NCI-H82 (cell line): ENCODE results near the gene CGNL1.
A peak's percentile ranks its signal among the peaks of the same experiment; 100 is the strongest.

Experiments used
- DNase-seq: peaks from one replicate; lab custom pipeline; 2025; lab: John Stamatoyannopoulos, UW

CGNL1 gene

DNA sequence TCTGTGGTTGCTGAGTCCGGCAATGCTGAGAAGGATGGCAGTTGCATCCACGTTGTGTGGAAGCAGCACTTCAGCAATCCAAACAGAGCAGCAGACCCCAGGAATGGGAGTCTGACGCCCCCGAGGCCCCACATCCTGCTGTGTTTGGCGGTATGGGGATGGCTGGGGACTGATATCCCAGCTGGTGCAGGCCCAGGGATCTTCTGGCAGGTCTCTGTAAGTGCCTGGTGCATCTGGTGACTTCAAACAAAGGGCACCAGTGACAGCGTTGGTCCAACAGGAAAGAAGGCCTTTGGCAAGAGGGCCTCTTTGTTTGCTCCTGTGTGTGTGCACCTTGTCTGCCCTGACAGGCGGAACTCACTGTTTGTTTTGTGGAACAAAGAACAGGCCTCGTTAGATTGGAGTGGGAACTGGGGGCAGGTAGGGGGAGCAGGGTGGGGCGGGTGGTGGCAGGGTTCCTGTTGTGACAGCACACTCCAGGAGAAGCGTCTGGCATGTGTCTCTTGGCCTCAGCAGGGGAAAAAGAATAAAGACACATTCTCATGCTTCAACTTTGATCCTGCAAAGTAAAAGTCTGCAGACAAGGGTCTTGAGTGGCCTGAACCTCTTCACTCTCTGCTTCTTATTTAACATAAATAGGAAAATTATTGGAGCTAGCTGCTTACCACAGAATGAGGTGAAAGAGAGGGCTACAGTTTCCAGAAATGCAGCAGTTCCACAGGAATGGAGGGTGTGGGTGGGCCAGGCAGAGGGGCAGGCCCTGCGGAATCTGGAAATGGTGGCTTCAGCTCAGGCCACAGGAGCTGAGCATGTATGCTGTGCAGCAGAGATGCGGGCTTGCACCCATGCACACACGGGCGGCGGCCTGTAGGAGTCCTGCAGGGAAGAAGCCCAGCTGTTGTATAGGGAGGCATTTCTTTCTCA lies 120.9 kb downstream of the CGNL1 start:
- no peak for DNase-seq

DNA sequence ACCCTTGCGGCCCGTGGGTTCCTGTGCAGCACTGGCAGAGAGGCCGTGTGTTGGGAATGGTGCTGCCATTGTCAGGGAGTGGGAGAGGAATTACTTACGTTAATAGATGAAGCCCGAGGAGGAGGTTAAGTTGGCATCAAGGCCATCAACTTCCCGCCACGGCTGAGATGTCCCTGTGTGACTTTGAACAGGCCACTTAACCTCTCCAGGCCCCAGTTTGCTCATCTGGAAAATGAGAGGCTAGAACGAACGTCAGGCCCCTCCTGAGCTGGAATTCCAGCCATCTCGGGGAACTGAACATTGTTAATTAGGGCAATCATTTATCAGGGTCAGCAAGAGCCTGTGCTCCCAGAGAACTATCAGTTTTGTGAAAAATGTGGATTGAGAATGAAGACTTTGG lies 124.0 kb downstream of the CGNL1 start:
- no peak for DNase-seq

DNA sequence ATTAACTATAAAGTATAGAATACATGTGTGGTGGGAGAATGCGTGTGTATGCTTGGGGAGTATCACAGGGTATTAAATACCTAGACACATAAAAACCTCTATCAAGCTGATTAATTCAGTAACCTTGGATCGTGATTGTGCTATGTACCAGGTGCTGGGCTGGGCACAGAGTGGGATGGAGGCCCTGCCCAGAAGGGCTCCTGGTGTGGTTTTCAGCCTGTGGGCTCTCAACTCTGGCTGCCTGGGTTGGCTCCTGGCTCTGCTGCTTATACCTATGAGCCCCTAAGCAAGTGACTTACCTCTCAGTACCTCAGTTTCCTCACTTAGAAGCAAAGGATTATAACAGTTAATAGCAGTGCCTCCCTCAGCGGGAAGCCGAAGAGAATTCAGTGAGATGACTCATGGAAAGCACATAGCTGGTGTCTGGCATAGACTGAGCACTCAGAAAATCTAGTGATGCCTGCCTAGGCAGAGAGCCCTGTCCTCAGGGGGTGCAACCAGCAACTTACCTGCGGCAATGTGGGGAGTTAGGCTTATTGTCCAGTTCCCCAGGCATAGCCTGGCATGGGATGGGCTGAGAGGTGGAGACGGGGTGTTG lies 124.8 kb downstream of the CGNL1 start:
- DNase-seq, result no peak

DNA sequence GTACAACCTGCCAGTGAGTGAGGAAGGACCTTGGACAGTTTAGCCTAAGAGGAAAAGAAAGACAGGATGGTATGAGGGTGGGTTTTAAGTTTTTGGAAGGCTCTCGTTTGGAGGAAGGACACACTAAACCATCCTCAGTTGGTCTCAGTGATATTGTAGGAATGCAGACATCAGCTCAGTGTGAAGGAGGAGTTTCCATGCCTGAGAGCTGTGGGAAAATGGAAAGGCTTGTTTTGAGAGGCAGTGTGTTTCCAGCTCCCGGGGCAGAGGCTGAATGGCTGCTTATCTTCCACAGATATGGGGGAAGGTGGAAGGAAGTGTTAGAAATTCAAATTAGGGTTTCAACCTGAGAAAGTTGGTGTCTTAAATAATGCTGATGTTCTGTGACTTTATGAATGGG lies 125.8 kb downstream of the CGNL1 start:
- DNase-seq, result no peak

DNA sequence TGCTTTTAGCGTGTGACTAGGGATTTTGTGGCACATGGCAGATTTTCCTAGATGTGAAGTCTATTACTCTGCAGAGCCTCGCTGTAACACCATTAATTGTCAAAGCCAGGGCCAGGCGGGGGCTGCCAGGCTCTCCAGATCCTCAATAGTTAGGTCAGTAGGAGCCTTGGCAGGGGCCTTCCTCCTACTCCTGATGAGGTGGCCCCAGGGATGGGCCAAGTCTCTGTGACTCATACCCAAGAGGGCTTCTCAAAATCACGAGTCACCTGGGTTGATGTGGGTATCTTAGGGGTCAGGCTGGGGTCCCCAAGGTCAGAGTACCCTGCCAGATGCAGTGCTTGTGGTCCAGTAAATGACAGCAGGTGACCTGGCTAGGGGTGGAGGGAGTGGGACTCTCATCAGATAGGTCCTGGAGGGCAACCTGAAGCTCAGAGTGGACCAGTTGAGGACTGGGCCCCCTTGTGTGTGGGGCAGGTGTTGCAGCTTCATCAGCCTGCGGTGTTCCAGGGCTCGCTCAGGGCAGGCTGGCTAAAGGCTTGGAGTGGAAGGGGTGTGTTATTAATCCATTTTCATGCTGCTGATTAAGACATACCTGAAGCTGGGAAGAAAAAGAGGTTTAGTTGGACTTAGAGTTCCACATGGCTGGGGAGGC lies 126.9 kb downstream of the CGNL1 start:
- peak; percentile 35 for DNase-seq

DNA sequence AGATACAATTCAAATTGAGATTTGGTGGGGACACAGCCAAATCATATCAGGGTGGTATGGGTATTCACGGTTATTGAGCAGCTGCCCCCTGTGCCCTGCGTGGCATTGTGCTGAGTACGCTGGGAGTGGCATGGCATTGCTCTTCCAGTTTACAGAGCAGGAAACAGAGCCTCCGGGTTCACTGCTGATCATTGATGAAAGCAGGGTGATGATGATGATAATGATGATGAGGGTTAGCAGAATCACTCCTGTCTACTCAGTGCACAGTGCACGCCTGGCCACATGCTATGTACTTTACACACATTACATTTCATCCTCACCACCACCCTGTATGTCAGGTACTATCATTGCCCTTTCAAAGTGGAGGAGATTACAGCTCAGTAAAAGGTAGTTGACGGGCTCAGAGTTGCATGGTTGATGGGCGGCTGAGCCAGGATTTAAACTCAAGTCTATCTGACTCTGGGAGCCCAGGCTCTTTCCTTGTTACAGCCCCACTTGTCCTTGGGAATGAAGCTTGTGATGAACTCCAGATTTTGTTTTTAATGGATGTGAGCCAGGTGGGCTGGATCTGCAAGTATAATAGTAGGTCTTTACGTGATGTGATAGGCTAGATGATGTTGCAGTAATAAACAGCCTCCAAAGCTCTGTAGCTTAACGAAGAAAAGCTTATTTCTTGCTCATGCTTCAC lies 127.8 kb downstream of the CGNL1 start:
- no peak for DNase-seq

DNA sequence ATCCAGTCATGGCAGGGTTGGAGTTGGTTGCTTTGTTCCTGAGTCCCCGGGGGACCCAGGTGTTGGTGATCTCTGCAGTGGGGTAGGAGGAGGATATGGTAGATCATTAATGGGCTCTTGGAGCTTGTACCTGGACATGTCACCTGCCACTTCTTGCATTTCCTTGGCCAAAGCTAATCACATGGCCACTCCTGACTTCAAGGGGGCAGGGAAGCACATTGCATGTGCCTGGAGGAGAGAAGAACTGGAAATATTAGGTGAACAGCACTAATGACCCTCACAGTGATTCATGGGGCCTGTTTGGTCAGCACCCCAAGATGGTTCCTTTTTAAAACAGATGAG lies 128.3 kb downstream of the CGNL1 start:
- no peak for DNase-seq

DNA sequence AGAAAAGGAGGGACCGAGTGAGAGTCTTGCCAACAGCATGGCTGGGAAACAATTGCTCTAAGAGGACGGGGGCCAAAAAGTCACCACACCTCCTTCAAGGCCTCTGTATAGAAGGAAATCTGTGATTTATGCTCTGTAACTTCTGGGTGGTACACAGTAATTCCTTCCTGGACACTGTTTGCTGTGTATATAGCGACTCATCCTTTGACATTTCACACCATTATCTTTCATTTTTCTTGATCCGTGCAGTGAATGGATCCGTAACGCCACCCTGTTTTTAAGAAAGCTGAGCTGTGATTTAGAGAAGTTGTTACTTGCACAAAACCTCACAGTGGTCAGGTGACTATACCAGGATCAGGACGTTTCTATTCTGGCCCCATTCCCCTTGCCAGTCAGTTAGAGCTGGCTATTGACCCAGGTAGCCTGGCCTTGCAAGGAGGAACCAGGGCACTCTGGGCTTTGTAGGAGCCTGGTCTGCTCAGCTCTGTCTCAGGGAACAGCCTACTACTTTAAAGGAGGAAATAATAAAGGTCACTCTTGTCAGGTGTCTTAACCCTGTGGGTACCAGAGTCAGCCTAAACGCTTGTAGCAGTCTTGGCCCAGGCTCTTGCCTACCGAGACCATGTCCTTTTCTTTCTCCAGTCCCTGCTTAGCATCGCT lies 128.9 kb downstream of the CGNL1 start:
- no peak for DNase-seq

DNA sequence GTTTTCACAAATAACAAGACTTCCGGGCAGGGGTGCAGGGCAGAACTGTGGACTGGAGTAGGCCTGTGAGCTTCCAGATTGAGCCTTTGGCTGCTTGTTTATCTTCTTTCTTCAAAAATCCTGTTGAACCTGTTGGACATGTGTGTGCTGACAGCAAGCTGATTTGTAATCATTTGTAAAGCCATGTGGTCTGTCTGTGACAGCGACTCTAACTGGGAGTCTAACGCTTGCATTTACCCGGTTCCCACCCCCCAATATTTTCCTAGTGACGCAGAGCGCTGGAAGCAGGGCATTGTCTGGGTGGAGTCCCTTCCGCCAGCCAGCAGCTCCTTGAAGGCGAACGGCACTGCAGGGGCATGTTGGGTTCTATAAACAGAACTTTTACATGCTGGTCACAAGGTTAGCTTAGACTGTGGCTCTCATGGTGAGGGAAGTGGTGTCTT lies 129.7 kb downstream of the CGNL1 start:
- peak; percentile 16 for DNase-seq

DNA sequence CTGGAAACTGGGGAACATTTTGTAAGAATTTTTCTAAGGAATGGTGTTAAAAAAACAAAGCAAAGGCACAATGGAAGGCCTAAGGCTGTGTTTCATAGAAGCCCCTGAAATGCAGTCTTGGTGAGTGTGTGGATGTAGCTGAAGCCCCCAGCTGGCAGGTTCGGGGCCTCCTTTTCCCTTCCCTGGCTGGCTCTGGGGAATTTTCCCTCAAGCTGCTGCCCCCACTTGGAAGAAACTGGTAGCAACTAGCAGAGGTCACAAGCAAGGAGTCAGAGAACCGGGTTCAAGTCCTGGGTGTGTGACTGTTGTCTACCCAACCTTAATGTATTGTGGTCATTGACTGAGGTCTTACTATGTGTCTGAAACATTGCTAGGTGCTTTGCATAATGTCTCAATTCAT lies 130.1 kb downstream of the CGNL1 start:
- DNase-seq, result peak; percentile 57

DNA sequence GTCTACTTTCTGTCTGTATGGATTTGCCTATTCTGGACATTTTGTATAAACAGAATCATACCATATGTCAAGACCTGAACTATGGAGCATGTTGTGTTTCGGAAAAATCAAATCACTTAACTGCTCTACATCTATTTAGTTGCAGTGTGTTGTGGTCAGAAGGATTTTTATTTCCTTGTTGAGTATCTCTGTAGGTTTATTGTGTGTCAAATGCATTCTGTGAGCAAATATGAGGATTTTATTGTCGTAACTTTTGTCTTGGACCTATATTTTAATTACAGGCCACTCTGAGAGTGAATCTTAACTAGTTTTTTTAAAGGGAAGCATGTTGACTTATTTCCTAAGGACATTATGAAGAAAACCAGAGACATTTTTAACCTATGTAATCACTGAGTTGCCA lies 130.8 kb downstream of the CGNL1 start:
- no peak for DNase-seq

DNA sequence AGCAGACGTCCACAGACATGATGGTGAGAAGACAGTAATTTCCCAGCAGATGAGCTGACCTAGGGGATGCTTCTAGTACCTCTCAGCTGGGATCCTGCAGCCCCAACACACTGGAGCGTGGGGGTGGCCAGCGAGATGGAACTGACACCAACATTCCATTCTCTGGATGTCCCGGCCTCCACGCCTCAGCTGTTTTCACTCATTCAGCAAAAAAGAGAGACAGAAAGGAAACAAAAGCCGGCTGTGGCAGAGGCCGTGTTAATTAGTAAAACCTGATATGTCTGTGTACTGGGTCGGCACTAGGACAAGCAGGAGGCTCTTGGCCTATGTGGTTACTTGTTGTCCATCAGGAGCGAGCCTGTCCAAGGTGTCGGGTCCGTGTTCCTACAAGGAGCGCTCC lies 132.8 kb downstream of the CGNL1 start:
- no peak for DNase-seq

DNA sequence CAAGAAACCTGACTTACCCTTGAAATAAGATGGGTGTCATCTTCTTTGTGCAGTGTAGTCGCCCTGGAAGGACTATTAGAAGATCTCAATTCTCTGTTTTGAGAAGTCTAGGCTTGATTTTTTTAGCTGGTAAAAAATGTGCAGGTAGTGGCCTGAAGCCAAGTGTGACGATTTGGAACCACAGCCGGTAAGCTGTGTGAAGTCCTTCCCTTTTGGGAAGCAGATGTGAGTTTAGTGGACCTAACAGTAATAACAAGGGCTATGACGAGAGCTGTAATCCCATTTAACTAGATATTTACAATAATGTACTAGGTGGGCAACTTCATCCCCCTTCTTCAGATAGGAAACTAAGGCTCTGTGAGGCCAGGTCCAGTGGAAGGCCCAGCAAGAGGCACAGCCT lies 133.7 kb downstream of the CGNL1 start:
- DNase-seq, result no peak

DNA sequence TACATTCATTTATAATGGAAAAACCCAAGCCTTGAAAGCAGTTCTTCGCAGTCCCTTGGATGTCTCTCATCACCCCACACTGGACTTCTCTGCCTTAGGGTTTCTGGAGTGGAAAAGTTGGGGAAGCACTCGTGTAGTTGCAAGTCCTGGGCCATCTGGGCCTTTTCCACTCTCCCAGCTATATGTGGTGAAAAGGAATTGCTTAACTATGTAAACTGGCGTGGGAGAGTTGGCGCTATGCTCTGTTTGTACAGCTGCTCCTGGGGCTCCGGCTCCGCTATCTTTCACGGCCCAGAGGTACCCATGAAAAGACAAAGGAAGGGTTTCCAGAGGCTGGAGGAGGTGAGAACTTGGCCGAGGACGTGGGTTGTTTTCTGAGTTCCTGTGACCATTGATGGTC lies 134.3 kb downstream of the CGNL1 start:
- no peak for DNase-seq

DNA sequence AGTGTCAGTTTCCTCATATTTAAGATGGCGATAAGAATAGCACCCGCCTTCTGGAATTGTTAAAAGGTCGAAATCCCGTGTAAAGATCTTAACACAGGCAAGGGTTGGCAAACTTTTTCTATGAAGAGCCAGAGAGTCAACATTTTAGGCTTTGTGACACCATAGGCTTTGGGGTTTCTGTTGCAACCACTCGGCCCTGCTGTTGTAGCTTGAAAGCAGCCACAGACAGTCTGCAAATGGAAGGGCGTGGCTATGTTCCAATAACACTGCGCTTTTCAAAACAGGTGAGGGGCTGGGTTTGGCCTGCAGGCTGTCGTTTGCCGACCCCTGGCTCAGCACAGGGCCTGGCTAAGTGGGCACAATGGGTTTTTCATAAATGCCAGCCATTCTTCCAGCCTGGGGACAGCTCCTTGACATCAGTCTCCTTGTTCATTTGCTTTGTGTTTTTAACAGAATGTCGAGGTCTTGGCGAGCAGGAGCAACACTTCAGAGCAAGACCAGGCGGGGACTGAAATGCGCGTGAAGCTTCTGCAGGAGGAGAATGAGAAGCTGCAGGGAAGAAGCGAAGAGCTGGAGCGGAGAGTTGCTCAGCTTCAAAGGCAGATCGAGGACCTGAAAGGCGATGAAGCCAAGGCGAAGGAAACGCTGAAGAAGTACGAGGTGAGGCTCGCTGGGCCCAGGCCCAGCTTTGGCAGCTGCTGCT lies 140.2 kb downstream of the CGNL1 start:
- DNase-seq, result no peak

DNA sequence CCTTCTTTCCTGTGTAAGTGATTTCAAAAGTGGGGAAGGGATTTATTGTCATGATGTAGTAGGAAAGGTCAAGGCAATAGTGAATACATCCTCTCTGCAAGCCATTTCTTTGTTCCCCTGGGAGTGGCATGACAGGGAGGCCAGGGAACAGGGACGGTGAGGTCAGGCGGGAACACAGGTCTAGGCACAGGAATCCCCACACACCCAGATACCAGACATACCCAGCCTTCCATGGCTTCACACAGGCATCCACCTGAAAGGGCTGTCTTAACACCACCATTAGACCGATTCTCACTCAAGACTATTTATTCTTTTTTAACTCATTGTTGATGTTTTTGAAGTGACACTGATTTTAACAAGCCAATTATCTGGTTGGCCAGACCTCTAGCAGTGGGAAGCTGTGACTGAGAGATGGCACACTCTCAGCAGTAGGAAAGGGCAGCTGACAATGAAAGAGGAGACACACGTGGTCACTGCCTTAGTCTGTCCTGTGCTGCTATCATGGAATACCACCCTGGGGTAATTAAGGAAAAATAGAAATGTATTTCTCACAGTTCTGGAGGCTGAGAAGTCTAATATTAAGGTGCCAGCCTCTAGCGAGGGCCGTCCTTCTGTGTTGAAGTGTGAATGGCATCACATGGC lies 140.8 kb downstream of the CGNL1 start:
- DNase-seq, result no peak

DNA sequence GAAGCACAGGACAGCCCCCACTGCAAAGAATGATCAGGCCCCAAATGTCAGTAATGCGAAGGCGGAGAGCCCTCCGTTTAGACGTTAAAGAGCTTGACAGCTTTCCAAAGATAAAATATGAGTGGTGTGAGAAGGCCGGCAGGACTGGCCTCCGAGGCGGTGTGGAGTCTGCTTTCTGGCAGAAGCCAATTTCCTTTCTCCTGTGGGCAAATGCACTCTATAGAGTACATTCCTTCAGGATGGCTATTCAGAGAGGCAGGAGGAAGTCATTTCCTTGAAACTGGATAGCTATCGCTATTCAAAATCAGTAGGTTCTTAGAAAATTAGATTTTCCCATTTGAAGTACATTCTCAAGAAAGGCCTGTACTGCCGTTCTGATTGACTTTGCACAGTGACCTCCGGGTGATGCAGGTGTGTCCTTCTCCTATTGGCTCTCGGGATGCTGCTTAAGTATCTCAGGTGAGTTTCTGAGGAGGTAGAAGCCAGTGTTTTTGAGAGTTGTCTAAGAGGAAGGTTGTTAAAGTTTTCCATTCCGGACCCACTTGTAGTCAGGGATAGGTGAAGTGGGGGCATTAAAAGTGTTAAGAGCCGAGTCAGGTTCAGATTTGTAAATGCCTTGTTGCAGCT lies 142.6 kb downstream of the CGNL1 start:
- DNase-seq, result no peak

DNA sequence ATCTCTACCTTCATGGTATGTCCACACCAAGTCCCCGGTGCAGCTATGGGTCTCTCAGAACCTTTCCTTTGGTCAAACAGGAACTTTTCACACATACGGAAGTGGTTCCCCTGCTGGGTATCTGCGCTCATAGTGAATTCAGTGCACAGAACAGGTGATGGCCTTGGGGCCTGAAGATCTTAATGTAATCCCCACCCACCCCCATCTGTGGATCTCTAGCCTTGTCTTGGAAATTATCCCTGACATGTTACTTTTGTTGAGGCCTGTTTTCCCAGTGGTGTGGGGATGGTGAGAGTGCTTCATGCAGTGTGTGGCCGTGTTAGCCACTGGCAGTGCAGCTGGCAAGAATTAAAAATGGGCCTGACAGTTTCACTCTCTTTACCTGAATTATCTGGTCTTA lies 143.5 kb downstream of the CGNL1 start:
- peak; percentile 49 for DNase-seq

DNA sequence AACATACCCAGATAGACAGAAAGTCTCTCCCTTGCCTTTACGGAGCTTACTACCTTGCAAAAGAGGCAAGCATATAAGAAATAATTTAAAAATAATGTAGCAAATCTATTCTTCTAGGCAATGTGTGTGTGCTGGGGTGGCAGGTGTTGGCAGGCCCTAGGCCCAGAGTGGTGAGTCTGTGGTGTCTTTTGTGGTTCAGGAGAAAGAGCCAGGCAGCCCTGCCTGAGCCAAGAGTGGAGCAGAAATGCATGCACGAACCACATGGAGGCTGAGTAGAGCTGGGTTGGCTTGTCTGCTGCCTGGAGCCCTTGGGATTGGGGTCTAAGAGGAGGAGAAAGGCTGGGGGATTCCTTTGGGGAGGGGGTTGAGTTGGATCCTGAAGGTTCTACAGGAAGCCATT lies 145.2 kb downstream of the CGNL1 start:
- no peak for DNase-seq

DNA sequence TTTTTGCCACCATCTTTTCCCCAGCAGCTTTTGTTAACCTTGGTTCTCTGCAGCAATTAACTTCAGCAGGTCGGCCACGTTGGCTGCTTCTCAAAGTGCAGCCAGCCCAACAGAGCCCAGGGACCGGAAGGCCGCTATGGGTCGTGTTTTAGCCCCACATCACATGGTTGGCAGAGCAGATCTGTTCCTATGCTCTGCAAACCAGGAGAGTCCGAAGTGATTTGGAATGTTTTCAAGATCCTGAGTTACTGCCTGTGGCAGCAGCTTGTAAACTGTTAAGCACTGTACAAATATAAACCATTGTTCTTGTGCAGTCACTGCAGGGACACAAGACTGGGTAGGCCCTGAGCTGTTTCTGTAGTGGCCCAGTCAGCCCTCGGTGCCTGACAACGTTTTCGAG lies 145.8 kb downstream of the CGNL1 start:
- no peak for DNase-seq

DNA sequence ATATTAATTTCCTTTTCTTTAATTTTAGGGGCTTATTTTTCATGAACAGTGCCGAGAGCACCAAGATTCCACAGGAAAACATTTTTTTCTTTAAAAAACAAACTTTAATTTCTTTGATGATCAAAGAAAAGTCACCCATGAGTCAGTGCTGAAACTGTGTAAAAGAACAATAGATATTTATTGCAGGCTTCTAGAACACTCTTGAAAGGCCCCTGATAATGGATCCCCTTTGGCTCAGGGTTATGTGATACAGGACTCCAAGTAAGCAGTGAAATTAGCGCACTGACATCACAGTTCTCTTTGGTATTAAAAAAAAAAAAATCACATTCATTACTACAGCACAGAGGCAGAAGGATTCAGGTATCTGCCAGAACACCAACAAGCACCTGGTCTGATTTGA lies 149.3 kb downstream of the CGNL1 start:
- DNase-seq, result no peak
